Psoas muscle (tissue), 8 donors: ENCODE data around the gene CHMP1A. TPM values are rescaled to one million over a fixed set of nuclear protein-coding genes. Genes with fewer than 3 reads are reported as not detected.

ENCODE experiments used
- ATAC-seq, 4 donors: fragments of 200-7000 bp; cut with Tn5 transposase; one replicate each; pipeline ENCODE4 v1.9.1; 2020; ENCODE audit warnings: moderate library complexity in 3 of 4, mild to moderate bottlenecking in 2 of 4
- DNase-seq, 2 donors: peaks; one replicate each; pipeline ENCODE4 v3.0.0-alpha.2; 2020
- H3K27ac ChIP-seq: fragments of 200-600 bp; one replicate; pipeline ENCODE4 v1.8.0; 2022
- H3K27me3 ChIP-seq, 3 donors: fragments of 200-600 bp in 1 of 3; one replicate each; pipeline versions ENCODE4 v1.6.1 to v1.8.0; 2013 to 2022; ENCODE audit warnings: low read length in 2 of 3, mild to moderate bottlenecking in 2 of 3, moderate library complexity in 1 of 3; ENCODE audit not compliant: insufficient read depth in 3 of 3
- H3K36me3 ChIP-seq, 2 donors: fragments of 200-600 bp in 1 of 2; one replicate each; pipeline versions ENCODE4 v1.6.1 to v1.8.0; 2013 to 2022; ENCODE audit warnings: low read depth in 1 of 2, mild to moderate bottlenecking in 1 of 2, moderate library complexity in 1 of 2; ENCODE audit not compliant: insufficient read depth in 1 of 2
- H3K4me1 ChIP-seq: fragments of 200-600 bp; one replicate; pipeline ENCODE4 v1.8.0; 2022
- H3K4me3 ChIP-seq: fragments of 200-600 bp; one replicate; pipeline ENCODE4 v1.8.0; 2022; ENCODE audit warnings: mild to moderate bottlenecking
- H3K9me3 ChIP-seq: fragments of 200-600 bp; one replicate; pipeline ENCODE4 v1.8.0; 2022
- WGBS, 3 donors: extraction: QIAGEN DNeasy Blood & Tissue Kit; methylation state at CpG; one replicate each; pipeline versions ENCODE4 v1.1.6 to v1.1.7; 2013; 5-methylcytosine and 5-hydroxymethylcytosine counted together
- intact Hi-C, 2 donors: fragments of 100-400 bp; cut with DNase I; formaldehyde crosslinking; loops; one replicate each; pipeline versions ENCODE4 v1.11.0 to v1.14.2; 2022
- long read RNA-seq, 2 donors: library from polyadenylated mRNA; unstranded; transcript quantifications; one replicate each; pipeline ENCODE4 v2.0.0, GENCODE V29; 2021
- polyA plus RNA-seq, 3 donors: library from polyadenylated mRNA; stranded (reverse); fragments of 200-250 nt; gene quantifications; one replicate each; pipeline ENCODE4 v1.2.3, GENCODE V29; 2013
- total RNA-seq, 4 donors: library from RNA; stranded (reverse); fragmentation: NEBNext Ultra II Directional in 2 of 4; extraction: Animal tissue kit (Norgen Biotek cat#: 25700) in 2 of 4; gene quantifications; one replicate each; pipeline versions ENCODE4 v1.2.1 to v1.2.4, GENCODE V29; 2021 to 2023
- TF ChIP-seq, protein P1 (sequence below): fragments of 200-600 bp; IDR thresholded peaks from one replicate; pipeline ENCODE4 v1.8.0; 2022; ENCODE audit warnings: antibody characterized with exemption
- donor health status: healthy with polysubstance abuse.
- donor health status: DM: no; HTN: no; CAD: no; lungs with moderate emphysema.
- donor health status: Bipolar disorder and iron deficiency.
- donor health status: healthy.
- donor health status: DM: yes; HTN: yes; CAD: no.
- donor health status: DM: no; HTN: no; CAD: no.
- donor health status: DM: no; HTN: no; CAD: no.
- donor health status: DM: yes; HTN: yes; CAD: no.

CHMP1A gene
- total RNA-seq (10 to 100 TPM; 42.2 to 49.9 (median 45.9) TPM), polyA plus RNA-seq (10 to 100 TPM; 49.9 to 91.9 (median 68.2) TPM)
- long read RNA-seq, donor 1, partial matches to known transcripts, result 3 of 74 reads
- long read RNA-seq, donor 1, other reads (novel, unspliced or antisense), result 69 of 74 reads
- long read RNA-seq, donor 2, transcript CHMP1A-202 (6 exons, 2,295 nt), result major isoform, 6 of 150 reads
- long read RNA-seq, donor 2, partial matches to known transcripts, result 2 of 150 reads
- long read RNA-seq, donor 2, other reads (novel, unspliced or antisense), result 136 of 150 reads

DNA sequence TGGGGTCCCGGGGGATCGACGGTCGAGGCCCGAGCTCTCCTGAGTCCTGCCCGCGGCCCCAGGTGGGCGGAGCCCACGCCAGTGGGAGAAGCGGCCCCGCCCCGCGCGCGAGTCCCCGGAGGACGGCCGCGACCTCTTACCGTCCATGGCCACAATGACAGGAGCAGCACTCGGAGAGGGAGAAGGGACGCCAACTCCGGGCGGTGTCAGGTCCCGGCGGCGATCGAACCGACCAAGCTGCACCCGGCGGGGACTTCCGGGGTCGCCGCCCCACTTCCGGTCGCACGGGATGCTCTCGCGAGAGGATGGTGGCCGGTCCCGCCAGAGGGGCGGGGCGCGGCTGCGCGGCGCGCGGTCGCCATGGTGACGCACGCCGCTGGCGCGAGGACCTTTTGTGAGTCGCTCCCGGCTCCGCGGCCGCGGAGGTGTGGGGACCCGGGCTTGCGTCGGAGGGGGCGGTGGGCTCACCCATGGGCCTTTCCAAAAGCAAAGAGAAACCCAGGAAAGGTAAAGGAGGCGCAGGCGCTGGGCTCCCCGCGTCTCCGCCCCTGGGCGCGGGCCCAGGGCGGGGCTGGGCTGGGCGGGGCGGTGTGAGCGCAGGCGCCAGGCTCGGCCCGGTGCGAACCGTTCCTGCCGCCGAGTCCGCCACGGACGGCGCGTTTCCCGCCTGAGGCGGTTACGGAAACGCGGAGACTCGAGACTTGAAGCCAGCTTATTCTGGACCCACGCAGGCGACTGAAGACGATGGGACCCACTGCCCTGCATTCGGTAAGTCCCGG lies at the start of gene CHMP1A, which contains the start of gene SPATA33:
Gene CHMP1A (minus strand): TSS at position 267 of the 779 bp plus-strand sequence. CDS start 120 bp downstream, at position 147.
Gene SPATA33 (plus strand): TSS at position 395 of the 779 bp plus-strand sequence. CDS start 76 bp downstream, at position 471.
- no peaks in the 10 kb centered on the region for H3K9me3 ChIP-seq
- ATAC-seq (peak; percentile 98 to 99 (median 99)), DNase-seq (peak; percentile 93 to 96)
- 0 to 1% (median 0%) methylated on average over 62 to 99 of the region's 99 CpGs for WGBS, 3 donors
- peaks cover 1 to 19% of the 10 kb centered on the region in 2 donors for H3K36me3 ChIP-seq
- H3K27me3 ChIP-seq, result no peaks in the 10 kb centered on the region
- peak within 1 kb of the TSS; percentile 99 for H3K4me3 ChIP-seq
- peak within 1 kb of the TSS; percentile 91 for H3K27ac ChIP-seq
- TF ChIP-seq, protein P1, sequence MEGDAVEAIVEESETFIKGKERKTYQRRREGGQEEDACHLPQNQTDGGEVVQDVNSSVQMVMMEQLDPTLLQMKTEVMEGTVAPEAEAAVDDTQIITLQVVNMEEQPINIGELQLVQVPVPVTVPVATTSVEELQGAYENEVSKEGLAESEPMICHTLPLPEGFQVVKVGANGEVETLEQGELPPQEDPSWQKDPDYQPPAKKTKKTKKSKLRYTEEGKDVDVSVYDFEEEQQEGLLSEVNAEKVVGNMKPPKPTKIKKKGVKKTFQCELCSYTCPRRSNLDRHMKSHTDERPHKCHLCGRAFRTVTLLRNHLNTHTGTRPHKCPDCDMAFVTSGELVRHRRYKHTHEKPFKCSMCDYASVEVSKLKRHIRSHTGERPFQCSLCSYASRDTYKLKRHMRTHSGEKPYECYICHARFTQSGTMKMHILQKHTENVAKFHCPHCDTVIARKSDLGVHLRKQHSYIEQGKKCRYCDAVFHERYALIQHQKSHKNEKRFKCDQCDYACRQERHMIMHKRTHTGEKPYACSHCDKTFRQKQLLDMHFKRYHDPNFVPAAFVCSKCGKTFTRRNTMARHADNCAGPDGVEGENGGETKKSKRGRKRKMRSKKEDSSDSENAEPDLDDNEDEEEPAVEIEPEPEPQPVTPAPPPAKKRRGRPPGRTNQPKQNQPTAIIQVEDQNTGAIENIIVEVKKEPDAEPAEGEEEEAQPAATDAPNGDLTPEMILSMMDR, result no peak
- intact Hi-C loops, result loop anchor here in 1 of 2 donors (1.0 kb wide), 1 partner anchor 64 kb away; the partner anchor contains the start of gene ZNF276
- peaks cover 16% of the 10 kb centered on the region for H3K4me1 ChIP-seq

- TF ChIP-seq, protein P1, result no peak
- intact Hi-C loops, result loop anchor here (5.0 to 10.0 kb wide), 3 partner anchors 86 to 158 kb away; no protein-coding TSS in a partner anchor
- WGBS, 3 donors, result 71 to 81% (median 73%) methylated on average over 12 to 14 of the region's 14 CpGs
- Histone ChIP-seq H3K27ac (no peak overlapping the region), H3K36me3 (peaks cover 0 to 7% of the 10 kb centered on the region in 2 donors), H3K4me1 (peaks cover 5% of the 10 kb centered on the region), H3K4me3 (no peak overlapping the region), H3K9me3 (no peaks in the 10 kb centered on the region), H3K27me3 (peaks cover 0 to 36% (median 0%) of the 10 kb centered on the region in 3 donors)
- ATAC-seq, result no peak
- DNase-seq, result peak in 1 of 2 donors; percentile 50
Measured at GRCh38 chr16:89706518-89707260, 49.2 kb upstream of the CHMP1A start.

DNA sequence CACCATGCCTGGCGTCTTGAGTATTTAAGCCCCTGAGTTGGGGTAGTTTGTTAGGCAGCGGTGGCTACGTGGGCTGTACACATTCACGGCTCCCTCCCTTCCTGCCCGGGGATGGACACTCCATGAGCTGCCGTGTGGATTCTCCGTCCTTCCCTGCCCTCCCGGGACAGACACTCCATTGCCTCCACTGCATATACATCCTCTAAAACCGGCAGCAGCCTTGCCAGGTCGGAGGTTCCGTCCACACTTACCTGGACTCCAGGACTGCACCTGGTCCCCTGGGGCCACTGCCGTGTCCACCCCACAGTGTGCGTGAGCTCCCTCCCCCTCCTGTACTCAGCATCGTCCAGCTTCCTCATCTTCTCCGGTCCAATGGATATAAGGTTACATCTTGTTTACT lies 47.5 kb upstream of the CHMP1A start:
- intact Hi-C loops, result loop anchor here (5.0 to 10.0 kb wide), 3 partner anchors 87 to 160 kb away; no protein-coding TSS in a partner anchor
- TF ChIP-seq, protein P1, result no peak

DNA sequence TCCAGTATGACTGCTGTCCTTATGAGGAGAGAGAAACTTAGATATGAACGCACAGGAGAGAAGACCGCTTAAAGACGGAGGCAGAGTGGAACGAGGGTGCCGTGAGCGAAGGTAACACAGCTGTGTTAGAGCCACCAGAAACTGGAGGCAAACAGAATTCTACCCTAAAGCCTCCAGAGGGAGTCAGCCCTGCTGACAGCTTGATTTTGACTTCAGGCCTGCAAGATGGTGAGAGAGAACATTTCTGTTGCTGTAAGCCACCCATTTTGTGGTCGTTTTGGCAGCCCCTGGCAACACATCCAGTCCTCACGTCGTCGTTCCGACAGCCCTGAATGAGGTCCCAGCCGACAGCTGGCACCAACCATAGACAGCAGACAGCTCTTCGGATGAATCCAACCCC lies 46.8 kb upstream of the CHMP1A start:
- Histone ChIP-seq H3K4me3 (no peak overlapping the region), H3K27ac (no peak overlapping the region), H3K36me3 (no peaks in the 10 kb centered on the region), H3K27me3 (peaks cover 0 to 44% (median 0%) of the 10 kb centered on the region in 3 donors), H3K9me3 (no peaks in the 10 kb centered on the region), H3K4me1 (peaks cover 20% of the 10 kb centered on the region)
- intact Hi-C loops, result loop anchor here in 1 of 2 donors (5.0 to 10.0 kb wide), 2 partner anchors 88 to 161 kb away; no protein-coding TSS in a partner anchor
- whole genome bisulfite sequencing, 3 donors, result 44 to 49% (median 47%) methylated on average over 13 of the region's 13 CpGs
- ATAC-seq (no peak), DNase-seq (no peak)
- TF ChIP-seq, protein P1, result no peak

More for the DNA sequence above, 47.5 kb upstream of the CHMP1A start:
- Histone ChIP-seq H3K4me3 (no peak overlapping the region), H3K9me3 (no peaks in the 10 kb centered on the region), H3K36me3 (peaks cover 0 to 2% of the 10 kb centered on the region in 2 donors), H3K4me1 (peaks cover 15% of the 10 kb centered on the region), H3K27me3 (peaks cover 0 to 44% (median 0%) of the 10 kb centered on the region in 3 donors), H3K27ac (no peak overlapping the region)
- ATAC-seq (no peak), DNase-seq (no peak)
- 57 to 62% (median 58%) methylated on average over 15 of the region's 15 CpGs for WGBS, 3 donors
